NCI-H1417 treated with DMSO at 0.1 percent for 48 hours (cell line): ENCODE results near the gene JAG2.
"Not testable (repeated sequence)": the region's sequence is repeated elsewhere in the genome, so short reads cannot be mapped to it uniquely, and the experiment has no call there.

Experiments
- DNase-seq: peaks from one replicate; lab custom pipeline; 2025; lab: John Stamatoyannopoulos, UW

The JAG2 gene

GRCh38 chr14:105116451-105117256 is 51.9 kb downstream of the JAG2 start:
- DNase-seq, result no peak

- not testable (repeated sequence) for DNase-seq
Observed at GRCh38 chr14:105109243-105109642, 59.3 kb downstream of the JAG2 start.

GRCh38 chr14:105108516-105108864 is 60.1 kb downstream of the JAG2 start:
- no peak for DNase-seq

- no peak for DNase-seq
Observed at GRCh38 chr14:105107781-105108515, 60.6 kb downstream of the JAG2 start.

- no peak for DNase-seq
Observed at GRCh38 chr14:105107351-105107750, 61.2 kb downstream of the JAG2 start.

- no peak for DNase-seq
Observed at GRCh38 chr14:105105158-105105557, 63.4 kb downstream of the JAG2 start.

GRCh38 chr14:105102893-105103292 is 65.7 kb downstream of the JAG2 start:
- DNase-seq, result no peak

- no peak for DNase-seq
Observed at GRCh38 chr14:105102361-105102870, 66.2 kb downstream of the JAG2 start.

GRCh38 chr14:105100910-105101309 is 67.7 kb downstream of the JAG2 start:
- no peak for DNase-seq

GRCh38 chr14:105099778-105100177 is 68.8 kb downstream of the JAG2 start:
- DNase-seq, result no peak

GRCh38 chr14:105098316-105098715 is 70.3 kb downstream of the JAG2 start:
- DNase-seq, result no peak

GRCh38 chr14:105097794-105098127 is 70.8 kb downstream of the JAG2 start:
- DNase-seq, result no peak

GRCh38 chr14:105096206-105096875 is 72.2 kb downstream of the JAG2 start:
- DNase-seq, result no peak

GRCh38 chr14:105095236-105095805 is 73.3 kb downstream of the JAG2 start:
- DNase-seq, result no peak

GRCh38 chr14:105094193-105094907 is 74.2 kb downstream of the JAG2 start:
- no peak for DNase-seq

- no peak for DNase-seq
Observed at GRCh38 chr14:105093431-105094192, 75.0 kb downstream of the JAG2 start.

- no peak for DNase-seq
Observed at GRCh38 chr14:105093038-105093430, 75.5 kb downstream of the JAG2 start.

GRCh38 chr14:105092171-105093037 is 76.2 kb downstream of the JAG2 start:
- no peak for DNase-seq

- DNase-seq, result no peak
Observed at GRCh38 chr14:105091517-105092170, 76.9 kb downstream of the JAG2 start.
